ENCODE measurements around the gene RRBP1.

The RRBP1 gene

DNA sequence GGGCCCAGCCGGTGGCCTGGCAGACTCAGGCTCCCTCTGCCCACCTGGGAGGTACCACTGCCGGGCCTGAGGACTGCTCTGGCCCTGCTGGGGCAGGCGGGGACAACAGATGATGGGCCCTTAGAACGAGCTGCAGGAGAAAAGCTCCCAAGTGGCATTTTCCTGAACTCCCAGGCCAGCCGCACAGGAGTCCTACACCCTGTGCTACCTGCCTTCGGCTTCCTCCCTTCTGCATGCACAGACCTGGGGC, 70.8 kb downstream of the RRBP1 start:
- DNase-seq (ENCODE audit: low read depth in 2 of 2, low spot score in 1 of 2), result no peak

GRCh38 chr20:17610566-17611289, 71.3 kb downstream of the RRBP1 start:
- peak in 1 of 2 donors; percentile 28 for DNase-seq (ENCODE audit: low read depth in 2 of 2, low spot score in 1 of 2)

- no peak for DNase-seq (ENCODE audit: low read depth in 2 of 2, low spot score in 1 of 2)
Observed at GRCh38 chr20:17609811-17610377, 72.1 kb downstream of the RRBP1 start.

DNA sequence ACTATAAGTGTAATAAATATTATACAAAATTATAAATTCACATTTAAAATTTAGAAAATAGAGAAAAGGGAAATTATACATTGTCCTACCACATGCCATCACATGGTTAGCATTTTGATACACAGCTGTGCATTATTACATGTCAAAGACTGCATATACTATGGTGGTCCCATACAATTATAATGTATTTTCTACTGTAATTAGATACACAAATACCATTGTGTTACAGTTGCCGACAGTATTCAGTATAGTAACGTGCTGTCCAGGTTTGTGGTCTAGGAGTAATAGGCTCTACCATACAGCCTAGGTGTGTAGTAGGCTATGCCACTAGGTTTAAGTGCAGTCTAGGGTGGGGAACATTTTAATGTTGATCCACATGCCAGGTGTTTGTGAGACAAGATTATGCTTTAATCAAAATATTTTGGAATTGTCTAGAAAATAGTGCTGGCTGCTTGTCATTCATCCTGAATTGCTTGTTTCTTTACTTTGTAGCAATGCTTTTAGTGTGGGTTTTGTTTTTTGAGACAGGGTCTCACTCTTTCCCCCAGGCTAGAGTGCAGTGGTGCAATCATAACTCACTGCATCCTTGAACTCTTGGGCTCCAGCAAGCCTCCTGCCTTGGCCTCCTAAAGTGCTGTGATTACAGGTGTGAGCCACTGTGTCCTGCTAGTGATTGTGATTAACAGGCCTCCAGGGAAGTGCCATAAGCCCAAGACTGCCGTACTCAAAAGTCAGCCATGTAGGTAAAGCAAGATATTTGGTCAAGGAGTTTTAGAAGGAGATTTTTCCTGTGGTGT, 73.1 kb downstream of the RRBP1 start:
- DNase-seq (ENCODE audit: low read depth in 2 of 2, low spot score in 1 of 2), result no peak

GRCh38 chr20:17606001-17606400, 76.0 kb downstream of the RRBP1 start:
- DNase-seq (ENCODE audit: low read depth in 2 of 2, low spot score in 1 of 2), result no peak

DNA sequence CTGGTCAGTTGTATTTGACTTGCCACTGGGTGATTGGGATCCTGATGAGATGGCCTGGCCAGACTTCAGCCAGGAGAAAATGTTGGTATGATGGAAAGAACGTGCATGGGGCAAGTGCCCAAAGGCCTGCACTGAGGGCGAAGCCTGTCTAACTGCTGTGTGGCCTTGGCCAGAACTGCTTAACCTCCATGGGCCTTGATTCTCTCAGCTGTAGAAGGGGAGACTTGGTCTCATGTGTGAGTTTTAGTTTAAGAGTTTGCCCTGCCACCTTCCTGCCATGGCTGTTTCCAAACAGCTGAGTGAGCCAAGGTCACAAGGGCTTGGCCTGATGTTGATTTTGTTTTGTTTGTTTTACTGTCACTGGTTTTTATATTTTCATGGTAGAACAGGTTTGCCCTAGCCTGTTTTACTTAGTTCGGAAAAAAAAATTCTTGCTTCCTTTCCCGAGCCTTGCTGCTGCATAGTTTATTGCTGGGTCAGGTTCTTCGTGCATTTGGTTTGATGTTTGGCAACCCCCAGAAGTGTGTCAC, 76.8 kb downstream of the RRBP1 start:
- no peak for DNase-seq (ENCODE audit: low read depth in 2 of 2, low spot score in 1 of 2)

DNA sequence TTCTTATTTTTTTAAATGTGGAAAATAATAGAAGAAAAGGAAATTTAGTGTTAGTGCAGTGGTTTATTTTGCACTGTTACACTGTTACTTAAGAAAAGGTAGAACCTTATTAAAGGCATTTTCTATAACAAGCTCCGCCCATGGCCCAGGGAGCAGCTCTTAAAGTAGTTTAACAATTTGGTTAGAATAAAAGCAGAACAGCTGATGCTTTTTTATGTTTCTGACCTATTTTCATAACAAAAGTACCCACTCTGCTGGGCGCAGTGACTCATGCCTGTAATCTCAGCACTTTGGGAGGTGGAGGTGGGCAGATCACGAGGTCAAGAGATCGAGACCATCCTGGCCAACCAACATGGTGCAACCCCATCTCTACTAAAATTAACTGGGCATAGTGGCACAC, 79.5 kb downstream of the RRBP1 start:
- no peak for DNase-seq (ENCODE audit: low read depth in 2 of 2, low spot score in 1 of 2)

GRCh38 chr20:17601957-17602356, 80.1 kb downstream of the RRBP1 start:
- DNase-seq (ENCODE audit: low read depth in 2 of 2, low spot score in 1 of 2), result no peak

DNA sequence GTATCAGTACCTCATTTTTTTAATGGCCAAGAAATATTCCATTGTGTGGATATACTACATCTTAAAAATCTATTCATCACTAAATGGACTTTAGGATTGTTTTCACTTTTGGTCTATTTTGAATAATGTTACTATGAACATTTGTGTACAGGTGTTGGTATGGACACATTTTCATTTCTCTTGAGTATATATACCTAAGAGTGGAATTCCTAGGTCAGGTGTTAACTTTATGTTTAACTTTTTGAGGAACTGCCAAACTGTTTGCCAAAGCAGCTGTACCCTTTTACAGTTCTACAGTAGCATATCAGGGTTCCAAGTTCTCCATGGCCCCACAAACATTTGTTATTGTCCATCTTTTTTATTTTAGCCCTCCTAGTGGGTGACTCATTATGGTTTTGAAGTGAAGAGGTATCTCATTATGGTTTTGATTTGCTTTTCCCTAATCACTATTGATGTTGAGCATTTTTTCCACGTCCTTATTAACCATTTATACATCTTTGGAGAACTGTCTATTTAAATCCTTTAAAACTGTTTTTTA, 84.0 kb downstream of the RRBP1 start:
- no peak for DNase-seq (ENCODE audit: low read depth in 2 of 2, low spot score in 1 of 2)

- DNase-seq (ENCODE audit: low read depth in 2 of 2, low spot score in 1 of 2), result no peak
Observed at GRCh38 chr20:17595856-17596255, 86.2 kb downstream of the RRBP1 start.

DNA sequence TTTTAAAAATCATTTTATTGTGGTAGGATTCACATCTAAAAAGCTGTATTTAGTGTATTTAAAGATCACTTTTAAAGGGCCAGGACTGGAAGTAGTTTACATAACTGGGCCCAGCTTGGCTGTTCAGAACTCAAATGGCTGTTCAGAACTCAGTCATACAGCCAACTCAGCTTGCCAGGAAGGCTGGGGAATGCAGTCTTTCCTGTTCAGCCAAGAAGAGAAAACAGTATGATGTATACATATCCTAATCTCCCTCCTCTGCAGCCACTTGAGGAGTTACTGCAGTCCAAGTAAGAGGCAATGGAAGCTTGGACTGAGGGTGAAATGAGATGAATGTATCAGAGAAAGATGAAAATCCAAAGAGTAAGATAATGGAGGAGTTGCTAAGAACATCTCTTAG, 87.6 kb downstream of the RRBP1 start:
- DNase-seq (ENCODE audit: low read depth in 2 of 2, low spot score in 1 of 2), result no peak

GRCh38 chr20:17593902-17594301, 88.1 kb downstream of the RRBP1 start:
- DNase-seq (ENCODE audit: low read depth in 2 of 2, low spot score in 1 of 2), result no peak

DNA sequence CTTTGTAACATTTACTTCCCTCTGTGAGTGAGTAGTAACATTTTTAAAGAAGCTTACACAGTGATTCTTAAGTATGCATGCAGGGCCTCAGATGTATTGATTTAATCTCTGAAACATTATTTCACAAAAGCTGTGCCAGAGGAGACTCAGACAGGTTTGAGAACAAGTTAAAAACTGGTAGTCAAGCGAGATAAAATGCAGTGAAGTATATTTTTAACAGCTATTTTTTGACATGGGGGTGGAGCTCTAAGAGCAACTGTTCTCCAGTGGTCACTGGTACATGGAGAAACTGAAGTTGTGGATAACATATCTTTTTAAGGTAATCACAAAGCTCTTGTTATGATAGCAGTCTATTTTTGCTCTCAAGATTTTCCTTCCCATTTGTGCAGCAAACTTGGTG, 91.8 kb downstream of the RRBP1 start:
- DNase-seq (ENCODE audit: low read depth in 2 of 2, low spot score in 1 of 2), result no peak

- no peak for DNase-seq (ENCODE audit: low read depth in 2 of 2, low spot score in 1 of 2)
Observed at GRCh38 chr20:17589161-17589834, 92.7 kb downstream of the RRBP1 start.

DNA sequence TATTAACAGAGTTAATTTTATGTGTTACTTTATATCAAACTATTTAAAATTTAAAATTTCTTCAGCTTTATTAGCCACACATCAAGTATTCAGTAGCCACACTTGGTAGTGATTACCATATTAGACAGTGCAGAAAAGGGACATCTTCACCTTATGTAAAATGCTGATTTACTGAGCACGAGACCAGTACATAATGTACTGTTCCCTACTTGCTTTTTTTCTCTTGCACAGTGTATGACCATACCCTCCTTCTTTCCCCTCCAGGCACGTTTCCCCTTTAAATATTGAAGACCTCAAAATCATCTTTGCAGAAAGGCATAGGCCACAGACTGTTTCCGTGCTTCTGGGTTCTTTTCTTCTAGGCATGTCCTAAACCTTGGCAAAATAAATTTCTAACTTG, 94.2 kb downstream of the RRBP1 start:
- no peak for DNase-seq (ENCODE audit: low read depth in 2 of 2, low spot score in 1 of 2)

GRCh38 chr20:17587148-17587547, 94.9 kb downstream of the RRBP1 start:
- DNase-seq (ENCODE audit: low read depth in 2 of 2, low spot score in 1 of 2), result no peak

DNA sequence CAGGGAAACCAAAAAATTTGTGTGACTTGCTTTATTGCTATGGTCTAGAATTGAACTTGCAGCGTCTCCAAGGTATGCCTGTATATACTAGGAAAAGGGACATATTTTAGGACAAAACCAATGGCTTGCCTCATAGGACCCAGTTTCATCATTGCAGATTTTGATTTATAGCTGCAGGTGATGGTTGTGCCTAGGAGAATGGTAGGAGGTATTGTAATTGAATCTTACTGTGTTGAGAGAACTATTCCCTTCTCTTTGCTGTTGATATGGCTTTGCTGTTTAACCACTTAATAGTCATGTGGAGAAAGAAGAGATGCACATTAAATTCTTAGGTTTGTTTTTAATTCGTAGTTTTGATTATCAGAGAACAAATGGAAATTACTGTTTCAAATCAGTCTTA, 95.8 kb downstream of the RRBP1 start:
- DNase-seq (ENCODE audit: low read depth in 2 of 2, low spot score in 1 of 2), result no peak

GRCh38 chr20:17584689-17585088, 97.4 kb downstream of the RRBP1 start:
- DNase-seq (ENCODE audit: low read depth in 2 of 2, low spot score in 1 of 2), result no peak

- no peak for DNase-seq (ENCODE audit: low read depth in 2 of 2, low spot score in 1 of 2)
Observed at GRCh38 chr20:17583126-17583525, 98.9 kb downstream of the RRBP1 start.

DNA sequence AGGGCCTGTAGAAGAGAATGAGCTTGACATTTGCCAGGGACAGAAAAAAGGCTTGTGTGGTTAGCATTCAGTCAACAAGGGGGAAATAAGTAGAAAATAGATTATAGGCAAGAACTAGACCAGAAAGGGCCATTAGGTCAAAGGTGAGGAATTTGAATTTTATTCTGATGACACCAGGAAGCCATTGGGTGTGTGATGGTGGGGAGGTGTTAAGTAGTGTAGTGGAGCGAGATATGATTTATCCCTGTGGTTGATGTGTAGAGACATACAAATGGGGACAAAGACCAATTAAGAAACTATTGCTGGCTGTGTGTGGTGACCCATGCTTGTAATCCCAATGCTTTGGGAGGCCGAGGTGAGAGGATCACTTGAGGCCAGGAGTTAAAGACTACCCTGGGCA, 101.1 kb downstream of the RRBP1 start:
- no peak for DNase-seq (ENCODE audit: low read depth in 2 of 2, low spot score in 1 of 2)

GRCh38 chr20:17579369-17580039, 102.5 kb downstream of the RRBP1 start:
- DNase-seq (ENCODE audit: low read depth in 2 of 2, low spot score in 1 of 2), result no peak

Measured in stimulated activated CD8-positive, alpha-beta memory T cell treated with anti-CD3 and anti-CD28 coated beads, Interleukin-4, amount 100 ng/mL, for 4 hours (primary cell).